Suprapubic skin (tissue), 4 donors: ENCODE data around the gene A3GALT2. TPM values are rescaled to one million over a fixed set of nuclear protein-coding genes. Genes with fewer than 3 reads are reported as not detected.
A peak's percentile ranks its signal among the peaks of the same experiment; 100 is the strongest.

Experiments used
- DNase-seq, 2 donors: peaks; one replicate each; pipeline ENCODE4 v3.0.0-alpha.2; 2019; ENCODE audit warnings: low spot score in 2 of 2
- H3K27ac ChIP-seq: fragments of 200-600 bp; sonication (generic); one replicate; pipeline ENCODE4 v1.5.1; 2019
- H3K27me3 ChIP-seq: fragments of 200-600 bp; sonication (generic); one replicate; pipeline ENCODE4 v1.5.1; 2019
- H3K36me3 ChIP-seq: fragments of 200-600 bp; sonication (generic); one replicate; pipeline ENCODE4 v1.5.1; 2019
- H3K4me1 ChIP-seq: fragments of 200-600 bp; sonication (generic); one replicate; pipeline ENCODE4 v1.5.1; 2019
- H3K4me3 ChIP-seq: fragments of 200-600 bp; sonication (generic); one replicate; pipeline ENCODE4 v1.5.1; 2019; ENCODE audit warnings: mild to moderate bottlenecking
- H3K9me3 ChIP-seq: fragments of 200-600 bp; sonication (generic); one replicate; pipeline ENCODE4 v1.5.1; 2019
- EP300 ChIP-seq: sonication (generic); formaldehyde crosslinking; IDR thresholded peaks from one replicate; pipeline ENCODE4 v1.6.1; 2017; ENCODE audit warnings: antibody characterized with exemption
- POLR2A ChIP-seq, 2 donors: fragments of 450-650 bp; IDR thresholded peaks; one replicate each; pipeline ENCODE4 v1.6.1; 2017; ENCODE audit warnings: antibody characterized with exemption in 2 of 2, mild to moderate bottlenecking in 2 of 2, moderate library complexity in 2 of 2
- POLR2AphosphoS5 ChIP-seq, 3 donors: sonication (generic); formaldehyde crosslinking; IDR thresholded peaks; one replicate each; pipeline ENCODE4 v1.6.1; 2017; ENCODE audit warnings: antibody characterized with exemption in 3 of 3
- WGBS: methylation state at CpG from one replicate; pipeline ENCODE4 v1.1.5; 2018; 5-methylcytosine and 5-hydroxymethylcytosine counted together
- total RNA-seq, 4 donors: library from RNA; depleted of rRNA; stranded (reverse); fragments of >200 nt; gene quantifications; one replicate each; pipeline ENCODE4 v1.1.0, GENCODE V29; 2016
- TF ChIP-seq, protein P1 (sequence below), 2 donors: fragments of 200-600 bp in 1 of 2; fragments of 450-650 bp in 1 of 2; sonication (generic) in 1 of 2; IDR thresholded peaks; one replicate each; pipeline ENCODE4 v1.5.1; 2016 to 2019; ENCODE audit warnings: antibody characterized with exemption in 2 of 2, mild to moderate bottlenecking in 1 of 2, moderate library complexity in 1 of 2

Gene A3GALT2
- total RNA-seq, 4 donors from 2014 or later: not detected

DNA sequence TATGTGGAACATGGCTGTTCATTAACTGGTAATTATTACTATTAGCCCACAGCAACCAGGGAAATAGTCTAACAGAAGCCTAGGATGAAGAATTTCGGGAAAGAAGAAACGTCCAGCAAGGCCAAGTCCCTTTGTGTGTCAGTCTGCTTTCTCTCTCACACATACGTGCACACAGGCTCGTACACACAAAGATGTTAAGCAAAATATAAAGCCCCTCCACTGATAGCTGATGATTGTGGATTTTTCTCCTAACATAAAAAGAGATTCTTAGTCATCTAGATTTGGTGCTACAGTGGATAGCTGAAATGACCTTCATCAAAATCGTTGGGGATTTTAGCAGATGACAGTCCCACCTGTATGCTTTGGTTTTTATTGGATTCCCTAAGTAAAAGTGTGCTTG is 42.1 kb upstream of the A3GALT2 start:
- no peak for DNase-seq
- H3K36me3 ChIP-seq: no peaks in the 10 kb centered on the region
- H3K4me1 ChIP-seq: peaks cover 43% of the 10 kb centered on the region
- H3K27me3 ChIP-seq: no peaks in the 10 kb centered on the region
- TF ChIP-seq, protein P1, sequence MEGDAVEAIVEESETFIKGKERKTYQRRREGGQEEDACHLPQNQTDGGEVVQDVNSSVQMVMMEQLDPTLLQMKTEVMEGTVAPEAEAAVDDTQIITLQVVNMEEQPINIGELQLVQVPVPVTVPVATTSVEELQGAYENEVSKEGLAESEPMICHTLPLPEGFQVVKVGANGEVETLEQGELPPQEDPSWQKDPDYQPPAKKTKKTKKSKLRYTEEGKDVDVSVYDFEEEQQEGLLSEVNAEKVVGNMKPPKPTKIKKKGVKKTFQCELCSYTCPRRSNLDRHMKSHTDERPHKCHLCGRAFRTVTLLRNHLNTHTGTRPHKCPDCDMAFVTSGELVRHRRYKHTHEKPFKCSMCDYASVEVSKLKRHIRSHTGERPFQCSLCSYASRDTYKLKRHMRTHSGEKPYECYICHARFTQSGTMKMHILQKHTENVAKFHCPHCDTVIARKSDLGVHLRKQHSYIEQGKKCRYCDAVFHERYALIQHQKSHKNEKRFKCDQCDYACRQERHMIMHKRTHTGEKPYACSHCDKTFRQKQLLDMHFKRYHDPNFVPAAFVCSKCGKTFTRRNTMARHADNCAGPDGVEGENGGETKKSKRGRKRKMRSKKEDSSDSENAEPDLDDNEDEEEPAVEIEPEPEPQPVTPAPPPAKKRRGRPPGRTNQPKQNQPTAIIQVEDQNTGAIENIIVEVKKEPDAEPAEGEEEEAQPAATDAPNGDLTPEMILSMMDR (IDR thresholded peaks at IDR 0.05): no peak
- no peak for TF ChIP-seq POLR2AphosphoS5 (IDR thresholded peaks at IDR 0.05)
- TF ChIP-seq EP300: no peak
- no peak for TF ChIP-seq POLR2A (IDR thresholded peaks at IDR 0.05)
- peak overlapping the region; percentile 59 for H3K27ac ChIP-seq
- 80% methylated on average over 5 of the region's 5 CpGs for WGBS
- no peak overlapping the region for H3K4me3 ChIP-seq
- H3K9me3 ChIP-seq: no peaks in the 10 kb centered on the region

GRCh38 chr1:33361532-33362235 is 40.8 kb upstream of the A3GALT2 start:
- Histone ChIP-seq H3K27me3 (no peaks in the 10 kb centered on the region), H3K36me3 (no peaks in the 10 kb centered on the region), H3K9me3 (no peaks in the 10 kb centered on the region), H3K4me1 (peaks cover 33% of the 10 kb centered on the region), H3K4me3 (no peak overlapping the region), H3K27ac (no peak overlapping the region)
- DNase-seq: peak in 1 of 2 donors; percentile 2
- WGBS: 87% methylated on average over 11 of the region's 11 CpGs
- TF ChIP-seq EP300: no peak
- TF ChIP-seq, protein P1 (IDR thresholded peaks at IDR 0.05): no peak
- TF ChIP-seq POLR2A (IDR thresholded peaks at IDR 0.05): no peak
- no peak for TF ChIP-seq POLR2AphosphoS5 (IDR thresholded peaks at IDR 0.05)

DNA sequence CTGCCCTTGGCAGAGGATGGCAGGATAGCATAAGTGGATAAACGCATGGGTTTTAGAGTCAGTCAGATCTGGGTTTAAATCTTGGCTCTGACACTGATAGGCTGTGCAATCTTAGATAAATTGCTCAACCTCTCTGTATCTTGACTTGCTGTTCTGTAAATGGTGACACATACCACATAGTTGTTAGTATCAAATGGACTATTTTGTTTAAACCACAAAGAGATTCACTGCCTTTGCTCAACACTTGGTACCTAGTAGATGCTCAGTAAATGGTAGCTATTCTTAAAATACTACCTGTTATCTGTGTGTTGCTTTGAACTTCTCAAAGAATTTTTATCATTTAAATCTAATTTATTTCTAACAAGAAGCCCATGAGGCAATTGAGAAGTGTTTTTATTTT is 39.5 kb upstream of the A3GALT2 start:
- Histone ChIP-seq H3K27me3 (no peaks in the 10 kb centered on the region), H3K27ac (no peak overlapping the region), H3K36me3 (no peaks in the 10 kb centered on the region), H3K9me3 (no peaks in the 10 kb centered on the region), H3K4me1 (peaks cover 25% of the 10 kb centered on the region), H3K4me3 (no peak overlapping the region)
- no peak for DNase-seq
- 55% methylated on average over 1 of the region's 1 CpG for WGBS
- TF ChIP-seq EP300 (no peak), POLR2AphosphoS5 (IDR thresholded peaks at IDR 0.05) (no peak), POLR2A (IDR thresholded peaks at IDR 0.05) (no peak)
- TF ChIP-seq, protein P1 (IDR thresholded peaks at IDR 0.05): no peak

- Histone ChIP-seq H3K4me1 (peaks cover 21% of the 10 kb centered on the region), H3K9me3 (no peaks in the 10 kb centered on the region), H3K27ac (no peak overlapping the region), H3K4me3 (no peak overlapping the region), H3K36me3 (peaks cover 2% of the 10 kb centered on the region), H3K27me3 (no peaks in the 10 kb centered on the region)
- TF ChIP-seq POLR2A (IDR thresholded peaks at IDR 0.05): no peak
- TF ChIP-seq EP300: no peak
- TF ChIP-seq, protein P1 (IDR thresholded peaks at IDR 0.05): no peak
- TF ChIP-seq POLR2AphosphoS5 (IDR thresholded peaks at IDR 0.05): no peak
- peak in 1 of 2 donors; percentile 58 for DNase-seq
- WGBS: 63% methylated on average over 2 of the region's 2 CpGs
Measured at GRCh38 chr1:33359931-33360330, 39.0 kb upstream of the A3GALT2 start.

GRCh38 chr1:33358795-33359503 is 38.1 kb upstream of the A3GALT2 start:
- TF ChIP-seq EP300 (no peak), POLR2A (IDR thresholded peaks at IDR 0.05) (no peak), POLR2AphosphoS5 (IDR thresholded peaks at IDR 0.05) (no peak)
- TF ChIP-seq, protein P1 (IDR thresholded peaks at IDR 0.05): no peak
- peaks cover 9% of the 10 kb centered on the region for H3K36me3 ChIP-seq
- H3K4me3 ChIP-seq: no peak overlapping the region
- no peaks in the 10 kb centered on the region for H3K27me3 ChIP-seq
- DNase-seq: no peak
- 94% methylated on average over 3 of the region's 3 CpGs for WGBS
- no peak overlapping the region for H3K27ac ChIP-seq
- H3K9me3 ChIP-seq: no peaks in the 10 kb centered on the region
- H3K4me1 ChIP-seq: peaks cover 11% of the 10 kb centered on the region
